ENCODE results near the gene CEP164. TPM values are rescaled to one million over a fixed set of nuclear protein-coding genes. Genes with fewer than 3 reads are reported as not detected.
"Not testable (repeated sequence)": the region's sequence is repeated elsewhere in the genome, so short reads cannot be mapped to it uniquely, and the experiment has no call there.

CEP164 gene
- polyA plus RNA-seq, 1 donor from 2014 or later: 27.4 TPM

GRCh38 chr11:117396970-117397369, 69.3 kb downstream of the CEP164 start:
- Histone ChIP-seq H3K27me3 (ENCODE audit: insufficient read depth, low read depth, low read length) (no peaks in the 10 kb centered on the region), H4K20me1 (ENCODE audit: insufficient read depth) (no peaks in the 10 kb centered on the region), H3K27ac (ENCODE audit: low read length) (no peak overlapping the region), H3K36me3 (ENCODE audit: insufficient read depth, low read length) (peaks cover 7% of the 10 kb centered on the region), H3K79me2 (replicated peaks; ENCODE audit: insufficient read depth, low read length) (no peaks in the 10 kb centered on the region), H3K9me2 (ENCODE audit: insufficient read depth, low read length) (no peaks in the 10 kb centered on the region), H3K4me2 (ENCODE audit: low read length) (no peak overlapping the region), H3K9me3 (ENCODE audit: low read length) (peaks cover 5% of the 10 kb centered on the region), H3K9ac (ENCODE audit: low read length) (no peak overlapping the region), H3F3A (ENCODE audit: insufficient read depth, low read length, poor library complexity, severe bottlenecking) (no peaks in the 10 kb centered on the region), H3K4me3 (ENCODE audit: low read length) (no peak overlapping the region), H2AFZ (ENCODE audit: low read depth, low read length) (no peak overlapping the region)
- TF ChIP-seq, protein P1, sequence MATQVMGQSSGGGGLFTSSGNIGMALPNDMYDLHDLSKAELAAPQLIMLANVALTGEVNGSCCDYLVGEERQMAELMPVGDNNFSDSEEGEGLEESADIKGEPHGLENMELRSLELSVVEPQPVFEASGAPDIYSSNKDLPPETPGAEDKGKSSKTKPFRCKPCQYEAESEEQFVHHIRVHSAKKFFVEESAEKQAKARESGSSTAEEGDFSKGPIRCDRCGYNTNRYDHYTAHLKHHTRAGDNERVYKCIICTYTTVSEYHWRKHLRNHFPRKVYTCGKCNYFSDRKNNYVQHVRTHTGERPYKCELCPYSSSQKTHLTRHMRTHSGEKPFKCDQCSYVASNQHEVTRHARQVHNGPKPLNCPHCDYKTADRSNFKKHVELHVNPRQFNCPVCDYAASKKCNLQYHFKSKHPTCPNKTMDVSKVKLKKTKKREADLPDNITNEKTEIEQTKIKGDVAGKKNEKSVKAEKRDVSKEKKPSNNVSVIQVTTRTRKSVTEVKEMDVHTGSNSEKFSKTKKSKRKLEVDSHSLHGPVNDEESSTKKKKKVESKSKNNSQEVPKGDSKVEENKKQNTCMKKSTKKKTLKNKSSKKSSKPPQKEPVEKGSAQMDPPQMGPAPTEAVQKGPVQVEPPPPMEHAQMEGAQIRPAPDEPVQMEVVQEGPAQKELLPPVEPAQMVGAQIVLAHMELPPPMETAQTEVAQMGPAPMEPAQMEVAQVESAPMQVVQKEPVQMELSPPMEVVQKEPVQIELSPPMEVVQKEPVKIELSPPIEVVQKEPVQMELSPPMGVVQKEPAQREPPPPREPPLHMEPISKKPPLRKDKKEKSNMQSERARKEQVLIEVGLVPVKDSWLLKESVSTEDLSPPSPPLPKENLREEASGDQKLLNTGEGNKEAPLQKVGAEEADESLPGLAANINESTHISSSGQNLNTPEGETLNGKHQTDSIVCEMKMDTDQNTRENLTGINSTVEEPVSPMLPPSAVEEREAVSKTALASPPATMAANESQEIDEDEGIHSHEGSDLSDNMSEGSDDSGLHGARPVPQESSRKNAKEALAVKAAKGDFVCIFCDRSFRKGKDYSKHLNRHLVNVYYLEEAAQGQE (IDR thresholded peaks at IDR 0.05; ENCODE audit: borderline replicate concordance): no peak
- TF ChIP-seq TAF1 (IDR thresholded peaks at IDR 0.05; ENCODE audit: low read depth) (no peak), EP300 (conservative IDR thresholded peaks at IDR 0.05; ENCODE audit: poor library complexity, severe bottlenecking) (no peak), EZH2 (IDR thresholded peaks at IDR 0.05; ENCODE audit: borderline replicate concordance, insufficient read depth, low read length, poor library complexity, severe bottlenecking) (no peak), SMC3 (conservative IDR thresholded peaks at IDR 0.05; ENCODE audit: poor library complexity) (no peak), RAD21 (conservative IDR thresholded peaks at IDR 0.05) (no peak), CTCF (IDR thresholded peaks at IDR 0.05; ENCODE audit: poor library complexity, severe bottlenecking) (no peak), MXI1 (conservative IDR thresholded peaks at IDR 0.05; ENCODE audit: poor library complexity, severe bottlenecking) (no peak), POLR2AphosphoS5 (IDR thresholded peaks at IDR 0.05) (no peak)

GRCh38 chr11:117398618-117399017, 71.0 kb downstream of the CEP164 start:
- not testable (repeated sequence) for H3K4me2 ChIP-seq (ENCODE audit: low read length); H3F3A ChIP-seq (ENCODE audit: insufficient read depth, low read length, poor library complexity, severe bottlenecking); H3K27me3 ChIP-seq (ENCODE audit: insufficient read depth, low read depth, low read length); H3K4me3 ChIP-seq (ENCODE audit: low read length); H3K9me2 ChIP-seq (ENCODE audit: insufficient read depth, low read length); H2AFZ ChIP-seq (ENCODE audit: low read depth, low read length); H3K27ac ChIP-seq (ENCODE audit: low read length); H3K79me2 ChIP-seq (replicated peaks; ENCODE audit: insufficient read depth, low read length); H4K20me1 ChIP-seq (ENCODE audit: insufficient read depth); H3K9me3 ChIP-seq (ENCODE audit: low read length); H3K36me3 ChIP-seq (ENCODE audit: insufficient read depth, low read length); H3K9ac ChIP-seq (ENCODE audit: low read length)

DNA sequence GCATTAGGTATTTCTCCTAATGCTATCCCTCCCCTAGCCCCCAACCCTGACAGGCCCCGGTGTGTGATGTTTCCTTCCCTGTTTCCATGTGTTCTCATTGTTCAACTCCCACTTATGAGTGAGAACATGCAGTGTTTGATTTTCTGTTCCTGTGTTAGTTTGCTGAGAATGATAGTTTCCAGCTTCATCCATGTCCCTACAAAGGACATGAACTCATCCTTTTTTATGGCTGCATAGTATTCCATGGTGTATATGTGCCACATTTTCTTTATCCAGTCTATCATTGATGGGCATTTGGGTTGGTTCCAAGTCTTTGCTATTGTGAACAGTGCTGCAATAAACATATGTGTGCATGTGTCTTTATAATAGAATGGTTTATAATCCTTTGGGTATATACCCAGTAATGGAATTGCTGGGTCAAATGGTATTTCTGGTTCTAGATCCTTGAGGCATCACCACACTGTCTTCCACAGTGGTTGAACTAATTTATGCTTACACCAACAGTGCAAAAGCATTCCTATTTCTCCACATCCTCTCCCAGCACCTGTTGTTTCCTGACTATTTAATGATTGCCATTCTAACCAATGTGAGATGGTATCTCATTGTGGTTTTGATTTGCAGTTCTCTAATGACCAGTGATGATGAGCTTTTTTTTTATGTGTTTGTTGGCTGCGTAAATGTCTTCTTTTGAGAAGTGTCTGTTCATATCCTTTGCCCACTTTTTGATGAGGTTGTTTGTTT, 71.6 kb downstream of the CEP164 start:
- not testable (repeated sequence) for H3K9me2 ChIP-seq (ENCODE audit: insufficient read depth, low read length); H3K36me3 ChIP-seq (ENCODE audit: insufficient read depth, low read length); H3K4me2 ChIP-seq (ENCODE audit: low read length); H3F3A ChIP-seq (ENCODE audit: insufficient read depth, low read length, poor library complexity, severe bottlenecking); H3K79me2 ChIP-seq (replicated peaks; ENCODE audit: insufficient read depth, low read length); H3K4me3 ChIP-seq (ENCODE audit: low read length); H3K9me3 ChIP-seq (ENCODE audit: low read length); H3K9ac ChIP-seq (ENCODE audit: low read length); H3K27ac ChIP-seq (ENCODE audit: low read length); H2AFZ ChIP-seq (ENCODE audit: low read depth, low read length); H4K20me1 ChIP-seq (ENCODE audit: insufficient read depth); H3K27me3 ChIP-seq (ENCODE audit: insufficient read depth, low read depth, low read length)

DNA sequence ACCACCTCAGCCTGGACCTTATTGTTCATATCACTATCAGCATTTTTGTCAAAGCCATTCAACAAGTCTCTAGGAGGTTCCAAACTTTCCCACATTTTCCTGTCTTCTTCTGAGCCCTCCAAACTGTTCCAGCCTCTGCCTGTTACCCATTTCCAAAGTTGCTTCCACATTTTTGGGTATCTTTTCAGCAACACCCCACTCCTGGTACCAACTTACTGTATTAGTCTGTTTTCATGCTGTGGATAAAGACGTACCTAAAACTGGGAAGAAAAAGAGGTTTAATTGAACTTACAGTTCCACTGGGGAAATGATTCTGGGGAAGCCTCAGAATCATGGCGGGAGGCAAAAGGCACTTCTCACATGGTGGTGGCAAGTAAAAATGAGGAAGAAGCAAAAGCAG, 78.2 kb downstream of the CEP164 start:
- H3K9me2 ChIP-seq (ENCODE audit: insufficient read depth, low read length); H3K27me3 ChIP-seq (ENCODE audit: insufficient read depth, low read depth, low read length); H3K9me3 ChIP-seq (ENCODE audit: low read length); H3K4me3 ChIP-seq (ENCODE audit: low read length); H2AFZ ChIP-seq (ENCODE audit: low read depth, low read length); H3K36me3 ChIP-seq (ENCODE audit: insufficient read depth, low read length); H3K27ac ChIP-seq (ENCODE audit: low read length); H3K79me2 ChIP-seq (replicated peaks; ENCODE audit: insufficient read depth, low read length); H3F3A ChIP-seq (ENCODE audit: insufficient read depth, low read length, poor library complexity, severe bottlenecking); H3K4me2 ChIP-seq (ENCODE audit: low read length); H3K9ac ChIP-seq (ENCODE audit: low read length); H4K20me1 ChIP-seq (ENCODE audit: insufficient read depth): not testable (repeated sequence)
